ENCODE measurements around the gene LRRC1.

The LRRC1 gene

DNA sequence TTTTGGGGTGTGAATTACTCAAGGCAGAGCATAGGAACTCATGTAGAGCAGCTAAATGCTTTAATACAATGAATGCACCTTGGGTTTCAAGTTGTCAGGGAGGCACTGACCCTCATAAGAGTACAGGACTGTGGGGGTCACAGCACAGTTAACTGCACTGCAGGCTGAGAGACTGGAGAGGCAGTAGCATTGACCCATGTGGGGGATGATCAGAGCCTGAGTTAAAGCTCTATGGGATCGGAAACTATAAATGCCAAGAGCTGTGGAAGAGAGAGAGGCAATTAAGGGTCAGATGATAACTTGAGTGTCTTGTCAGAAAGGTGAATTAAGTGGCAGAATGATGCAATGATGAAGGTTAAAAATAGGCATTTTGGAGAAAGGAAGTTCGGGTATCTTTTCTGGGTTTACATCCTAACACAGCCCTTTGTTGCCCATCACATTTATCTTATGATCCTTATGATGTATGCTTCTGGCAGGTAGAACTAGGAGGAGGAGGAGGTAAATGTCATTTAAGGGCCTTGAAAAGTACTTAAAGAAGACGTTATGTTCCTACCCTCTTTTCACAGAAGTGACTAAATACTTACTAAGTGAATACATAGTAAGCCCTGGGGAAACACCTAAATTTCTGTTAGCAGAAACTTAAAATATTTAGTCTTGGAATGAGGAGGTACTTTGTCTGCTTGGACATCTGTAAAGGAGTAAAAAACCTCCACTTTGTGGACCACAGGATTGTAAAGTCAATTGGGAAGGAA lies 24.2 kb downstream of the LRRC1 start:
- DNase-seq, result no peak

DNA sequence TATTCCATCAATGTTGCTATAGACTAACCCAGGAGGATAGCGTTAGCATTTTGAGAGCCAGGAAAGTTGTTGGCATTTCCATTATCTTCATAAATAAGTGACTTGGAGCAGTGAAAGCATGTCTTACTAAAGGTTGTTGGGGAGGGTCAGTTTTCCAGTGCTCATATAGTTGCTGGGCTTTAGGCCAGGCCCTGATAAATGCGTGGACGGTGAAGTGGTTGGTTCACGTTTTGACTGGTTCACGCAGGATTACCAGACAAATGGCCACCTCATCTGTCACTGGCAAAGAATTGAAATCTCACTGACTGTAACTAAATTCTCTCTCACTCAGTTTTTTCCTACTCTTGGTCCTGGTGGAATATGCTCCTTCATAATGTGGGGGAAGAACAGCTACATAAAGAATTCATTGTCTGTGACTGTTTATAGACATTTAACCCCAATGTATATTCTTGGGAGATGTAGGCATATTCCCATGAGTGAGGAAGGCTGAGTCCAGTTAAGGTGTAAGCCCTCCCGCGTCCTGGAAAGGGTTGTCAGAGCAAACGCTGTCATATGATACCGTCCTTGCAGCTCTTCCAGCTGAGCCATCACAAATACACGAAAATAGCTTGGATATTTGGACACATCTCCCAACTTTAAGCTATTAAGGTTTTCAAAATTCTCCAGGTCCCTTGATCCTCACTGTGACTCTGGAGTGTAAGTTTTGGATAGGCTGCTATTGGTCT lies 27.8 kb downstream of the LRRC1 start:
- DNase-seq, result no peak

DNA sequence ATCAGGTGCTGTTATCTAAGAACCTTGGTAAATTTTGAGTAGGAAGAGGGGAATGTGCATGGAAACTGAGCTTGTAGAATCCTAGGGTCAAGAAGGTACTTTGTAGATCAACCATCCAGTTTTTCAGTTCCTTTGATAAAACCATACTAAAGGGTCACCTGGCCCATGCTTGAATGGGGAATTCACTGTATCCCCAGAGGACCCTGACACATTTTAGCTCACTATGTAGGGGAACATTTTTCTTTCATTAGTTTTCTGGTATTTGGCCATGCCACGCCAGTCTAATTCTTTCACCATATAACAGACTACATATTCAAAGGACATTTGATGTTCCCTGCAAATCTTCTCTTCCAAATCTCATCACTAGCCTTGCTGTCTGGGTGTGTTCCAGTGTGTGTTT lies 29.9 kb downstream of the LRRC1 start:
- no peak for DNase-seq

DNA sequence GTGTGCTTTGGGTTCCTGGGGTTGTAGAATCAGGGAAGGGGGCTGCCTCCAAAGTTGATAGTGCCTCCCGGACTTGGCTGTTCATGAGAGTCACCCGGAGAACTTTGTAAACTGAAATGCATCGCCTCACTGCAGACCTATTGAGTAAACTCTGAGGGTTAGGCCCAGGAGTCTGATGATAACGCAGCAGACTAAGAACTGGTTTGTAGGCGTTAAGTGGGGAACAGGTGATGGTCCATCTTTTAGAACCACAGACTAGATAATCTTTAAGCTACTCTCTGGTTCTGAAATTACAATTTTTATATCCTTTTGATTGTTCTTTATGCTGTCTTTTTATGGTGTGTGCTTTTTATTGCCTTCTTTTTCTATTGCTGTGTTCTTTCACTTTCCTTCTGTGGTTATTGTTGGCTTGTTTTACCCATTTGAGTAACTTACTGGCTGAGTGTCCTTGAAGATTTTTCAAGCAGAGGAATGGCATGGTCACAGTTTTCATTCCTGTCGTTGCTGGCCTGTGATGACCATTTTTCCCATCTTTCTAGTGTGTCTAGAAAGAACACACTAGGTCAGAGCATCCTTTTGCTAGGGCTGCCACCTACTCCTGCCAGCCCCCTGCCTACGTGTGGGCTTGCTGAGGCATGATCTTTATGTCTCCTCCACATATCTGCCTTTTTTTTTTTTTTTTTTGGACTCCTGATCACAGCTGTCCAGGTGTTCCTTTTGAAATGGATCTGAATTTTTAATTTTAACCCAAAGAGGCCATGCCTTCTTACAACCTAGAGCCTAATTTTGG lies 30.9 kb downstream of the LRRC1 start:
- no peak for DNase-seq

DNA sequence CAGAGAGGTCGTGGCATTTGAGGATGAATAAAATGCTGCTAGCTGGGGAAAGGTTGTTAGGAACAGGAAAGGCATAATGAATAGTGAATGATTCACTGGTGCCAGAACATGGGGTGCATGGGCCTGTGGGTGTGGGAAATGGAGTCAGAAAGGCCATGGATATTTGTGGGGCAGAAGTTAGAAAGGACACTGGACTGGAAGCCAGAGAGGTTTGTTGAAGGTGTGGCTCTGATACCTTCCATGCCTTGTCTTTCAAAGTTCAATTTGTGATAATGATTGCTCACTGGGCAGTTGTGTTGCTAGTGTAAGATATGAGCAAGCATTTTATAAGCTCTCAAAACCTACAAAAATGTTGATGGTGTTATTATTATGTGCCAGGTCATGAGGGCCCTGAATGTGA lies 32.7 kb downstream of the LRRC1 start:
- DNase-seq, result no peak

DNA sequence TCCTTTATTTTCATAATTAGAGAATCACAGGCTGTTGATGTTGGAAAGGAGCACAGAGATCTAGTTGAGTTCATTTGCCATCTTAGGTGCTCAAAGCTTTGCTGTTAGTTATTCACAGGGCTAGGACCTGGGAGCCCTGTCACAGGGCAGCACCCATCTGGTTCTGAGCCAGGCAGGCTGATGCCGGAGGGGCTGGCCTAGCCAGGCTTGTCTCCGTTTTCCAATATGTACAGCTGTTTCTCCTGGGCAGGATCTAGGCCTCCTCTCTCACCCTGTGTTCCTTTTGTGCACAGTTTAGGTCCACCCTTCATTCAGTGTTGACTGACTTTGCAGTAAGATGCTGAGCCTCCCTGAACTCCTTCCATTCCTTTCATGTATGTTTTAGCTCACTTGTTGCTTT lies 33.4 kb downstream of the LRRC1 start:
- DNase-seq, result no peak

DNA sequence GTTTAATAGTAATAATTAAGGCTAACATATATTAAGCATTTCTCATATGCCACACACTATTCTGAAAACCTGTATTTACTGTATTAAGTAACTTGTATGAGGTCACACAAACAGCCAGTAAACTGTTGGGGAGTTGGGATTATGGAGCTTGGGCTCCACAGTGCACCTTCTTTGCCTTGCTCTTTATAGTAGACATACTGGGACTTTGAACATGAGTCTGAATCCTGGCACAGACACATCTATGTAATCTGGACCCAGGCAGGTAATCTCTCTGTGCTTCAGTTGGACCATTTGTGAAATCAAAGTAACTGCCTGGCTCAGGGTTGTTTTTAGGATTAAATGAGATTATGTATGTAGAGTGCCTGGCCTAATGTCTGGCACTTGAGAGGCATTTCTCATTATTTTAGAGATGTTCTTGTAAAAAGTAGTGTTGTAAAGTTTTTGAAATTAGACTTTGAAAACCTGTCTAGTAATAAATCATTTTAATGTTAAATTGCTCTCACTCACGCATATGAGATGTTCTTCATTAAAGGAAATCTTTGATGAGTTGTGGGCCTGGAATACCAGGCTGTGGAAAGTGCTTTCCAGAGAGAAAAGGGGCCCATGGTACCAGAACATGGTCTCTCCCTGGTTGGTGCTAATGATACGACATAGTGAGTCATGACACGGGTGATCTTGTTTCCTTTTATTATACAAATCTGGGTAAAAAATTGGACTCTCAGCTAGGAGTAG lies 34.3 kb downstream of the LRRC1 start:
- no peak for DNase-seq

DNA sequence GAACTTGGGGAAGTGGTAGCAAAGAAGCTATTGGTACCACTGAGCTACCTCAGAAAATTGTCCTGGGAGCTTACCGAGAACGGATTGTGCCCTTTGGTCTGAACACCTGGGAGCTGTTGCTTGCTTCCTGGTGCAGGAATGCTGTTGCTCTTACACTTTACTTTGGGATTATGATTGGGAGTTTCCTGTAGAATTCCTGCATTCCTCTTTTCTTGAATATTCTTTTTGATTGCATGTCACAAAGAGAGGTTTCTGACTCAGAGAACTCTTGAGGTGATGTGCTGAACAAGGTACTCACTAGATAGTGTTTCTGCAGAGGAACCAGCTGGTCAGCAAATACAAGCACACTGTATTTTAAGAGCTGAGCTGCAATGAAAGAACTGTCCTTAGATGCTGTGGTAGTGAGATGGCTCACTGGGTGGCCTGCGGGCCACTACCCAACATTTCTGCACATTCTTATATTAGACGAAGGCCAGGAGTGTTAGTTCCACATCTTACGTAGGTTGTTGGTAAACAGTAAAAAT lies 35.0 kb downstream of the LRRC1 start:
- DNase-seq, result no peak

DNA sequence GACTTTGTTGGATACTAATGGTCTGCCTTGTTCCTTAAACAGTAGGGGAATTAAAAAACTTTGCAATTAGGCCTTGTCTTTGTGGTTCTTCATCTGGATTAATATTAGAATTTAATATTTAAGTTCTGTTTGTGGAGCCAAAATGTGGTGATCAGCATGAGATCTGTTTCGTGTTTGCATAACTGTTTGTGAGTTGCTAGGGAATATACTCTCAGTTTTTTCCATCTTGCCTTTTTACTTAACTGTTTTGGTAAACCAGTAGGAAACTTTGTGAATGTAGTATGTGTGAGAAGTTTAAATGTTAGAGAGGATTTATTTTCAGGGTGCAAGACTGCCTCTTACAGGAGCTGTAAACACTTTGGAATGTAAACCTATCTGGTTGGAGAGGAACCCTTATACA lies 35.6 kb downstream of the LRRC1 start:
- DNase-seq, result no peak

DNA sequence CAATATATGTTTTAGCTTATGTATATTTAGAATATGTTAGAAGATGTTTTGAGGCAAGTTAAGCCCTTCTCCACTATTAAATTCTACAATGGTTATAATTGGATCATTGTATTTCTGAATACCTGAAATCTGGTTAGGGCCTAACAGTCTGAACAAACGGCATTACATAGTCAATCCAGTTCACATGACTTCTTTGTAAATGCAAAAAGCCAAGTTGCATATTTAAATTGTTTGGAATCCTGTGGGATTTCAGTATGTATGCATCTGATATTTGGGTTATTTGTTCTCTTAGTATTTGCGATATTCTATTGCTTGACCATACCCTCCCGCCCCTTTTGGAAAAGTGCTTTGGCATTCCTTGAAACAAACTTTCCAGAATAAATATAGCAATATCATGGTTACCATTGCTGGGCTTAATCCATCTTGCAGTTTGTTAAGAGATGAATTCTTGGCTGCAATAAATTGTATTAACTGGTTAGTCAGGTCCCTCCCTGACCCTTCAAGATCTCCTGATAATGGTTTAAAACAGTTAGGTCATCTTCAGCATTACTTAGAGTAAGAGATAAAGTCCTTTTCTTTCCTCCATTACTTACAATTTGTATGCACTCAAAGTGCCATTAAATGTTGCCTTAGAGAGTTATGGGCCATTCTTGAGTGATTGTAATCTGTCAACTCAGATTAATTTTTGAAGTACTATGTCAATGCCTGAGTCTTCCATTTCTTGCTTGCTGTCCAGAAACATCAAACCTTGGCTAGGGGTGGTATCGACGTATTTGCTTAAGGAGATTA lies 36.5 kb downstream of the LRRC1 start:
- no peak for DNase-seq

DNA sequence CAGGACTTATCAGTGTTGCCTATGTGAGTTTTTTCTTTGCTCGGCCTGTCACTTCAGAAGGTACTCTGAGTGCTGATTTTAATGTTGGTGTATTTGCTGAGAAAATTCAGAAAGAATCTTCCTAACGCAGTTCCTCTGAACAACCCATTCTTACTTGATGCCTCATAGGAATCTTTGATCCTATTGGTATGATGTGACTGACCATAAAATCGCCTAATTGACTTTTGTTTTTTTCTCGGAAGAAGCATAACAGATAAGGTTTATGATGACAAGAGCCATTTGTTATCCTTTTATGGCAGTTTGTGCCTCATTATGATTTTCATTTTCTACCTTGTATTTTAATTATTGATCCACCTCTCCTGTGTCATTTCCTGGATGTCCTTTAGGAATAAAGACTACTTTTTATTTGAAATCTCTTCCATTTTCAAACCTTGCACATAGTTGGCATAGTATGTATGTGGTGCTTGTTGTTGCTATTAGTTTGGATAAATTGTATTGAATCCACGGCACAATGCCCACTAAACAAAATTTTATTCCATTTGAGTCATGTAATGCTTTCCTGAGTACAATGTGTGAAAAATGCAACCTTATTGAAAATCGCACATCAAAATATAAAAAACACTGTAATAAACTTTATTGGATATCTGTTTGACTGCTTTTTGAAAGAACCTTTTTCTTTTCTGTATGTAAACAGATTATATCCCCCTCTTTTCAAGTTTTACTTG lies 37.3 kb downstream of the LRRC1 start:
- DNase-seq, result no peak

DNA sequence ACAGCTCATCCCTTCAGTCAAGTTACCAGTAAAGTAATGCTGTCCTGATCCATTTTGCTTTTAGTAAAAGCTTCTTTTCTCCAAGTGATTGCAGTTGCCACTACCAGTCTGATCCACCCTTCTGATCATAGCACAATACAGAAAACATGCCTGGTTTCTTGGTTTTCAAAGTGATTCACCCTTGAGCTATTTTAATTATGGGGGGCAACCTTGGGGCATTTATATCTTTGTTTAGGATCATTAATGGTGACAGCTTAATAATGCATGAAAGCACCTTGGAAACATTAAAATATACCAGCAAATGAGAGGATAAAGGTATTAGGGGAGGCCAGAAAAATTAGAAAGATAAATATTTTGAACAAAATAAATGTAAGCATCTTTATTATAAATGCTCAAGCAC lies 38.4 kb downstream of the LRRC1 start:
- no peak for DNase-seq

DNA sequence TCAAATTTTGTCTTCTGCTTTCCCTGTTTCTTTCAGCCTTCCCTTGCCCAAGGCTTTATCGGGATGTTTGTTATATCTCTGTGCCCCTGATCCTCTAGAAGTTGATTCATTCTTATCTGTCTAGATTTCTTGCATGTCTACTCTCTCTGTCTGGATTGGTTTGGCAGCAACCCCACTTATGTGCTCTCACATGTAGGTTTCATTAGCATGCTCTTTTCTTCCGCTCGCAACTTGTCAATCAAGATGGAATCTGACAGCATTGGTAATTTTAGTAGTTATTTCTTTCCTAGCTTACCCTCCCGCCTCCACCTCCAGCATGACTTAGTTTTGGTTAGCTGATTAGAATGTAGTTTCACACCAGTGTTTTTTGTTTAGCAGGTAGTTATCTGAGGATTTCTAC lies 39.3 kb downstream of the LRRC1 start:
- no peak for DNase-seq

DNA sequence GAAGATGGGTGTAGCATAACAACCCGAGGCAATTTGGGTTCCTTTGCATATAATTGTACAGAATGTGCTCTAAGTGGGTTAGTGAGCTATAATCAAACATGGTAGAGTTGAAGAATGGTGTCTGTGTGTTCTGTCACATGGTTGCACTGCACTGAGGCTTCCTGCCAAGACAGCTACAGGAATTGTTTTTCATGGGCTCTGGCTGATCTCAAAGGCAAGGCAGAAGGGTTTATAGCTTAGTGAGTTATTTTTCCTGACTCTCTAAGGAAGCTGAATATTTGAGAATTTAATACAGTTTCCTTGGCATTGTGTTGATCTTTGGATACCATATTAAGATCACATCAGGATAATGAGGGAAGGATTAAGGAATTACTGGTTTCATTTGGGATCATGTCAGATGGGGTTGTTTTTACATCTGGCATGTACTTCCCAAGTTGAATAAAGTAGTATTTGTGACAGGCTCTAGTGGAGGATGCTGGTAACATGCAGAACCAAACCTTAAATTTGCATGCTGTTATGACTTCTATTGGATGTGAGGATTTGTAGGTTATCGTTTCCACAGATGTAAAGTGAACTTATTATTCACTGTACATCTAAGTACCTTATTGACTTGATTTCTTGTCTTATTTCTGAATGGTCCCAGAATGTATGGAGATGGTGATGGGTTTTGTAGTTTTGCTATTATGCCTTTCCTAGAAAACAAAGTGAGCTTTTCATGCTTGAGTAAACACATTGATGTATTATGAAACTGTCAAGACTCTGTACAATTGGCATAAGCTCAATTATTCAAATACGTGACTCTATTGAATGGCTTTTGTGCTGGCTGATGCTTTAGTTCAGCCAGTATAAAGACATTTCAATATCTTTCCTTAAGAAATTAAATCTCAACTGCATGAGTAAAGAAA lies 43.3 kb downstream of the LRRC1 start:
- no peak for DNase-seq

DNA sequence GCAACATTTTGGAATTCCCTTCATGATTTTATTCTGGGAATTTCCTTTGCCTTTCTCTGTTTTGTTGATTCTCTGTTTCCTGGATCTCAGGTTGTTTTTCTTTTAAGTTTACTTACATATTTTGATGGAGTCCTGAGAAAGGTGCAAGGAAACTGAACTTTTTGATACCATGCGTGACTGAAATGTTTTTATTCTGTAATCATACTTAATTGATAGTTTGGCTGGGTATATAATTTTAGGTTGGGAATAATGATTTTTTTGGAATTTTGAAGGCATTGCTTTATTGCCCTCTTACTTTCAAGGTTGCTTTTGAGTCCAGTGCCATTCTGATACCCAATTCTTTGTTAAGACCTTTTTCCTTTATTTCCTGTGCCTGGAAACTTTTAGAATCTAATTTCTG lies 45.2 kb downstream of the LRRC1 start:
- no peak for DNase-seq

DNA sequence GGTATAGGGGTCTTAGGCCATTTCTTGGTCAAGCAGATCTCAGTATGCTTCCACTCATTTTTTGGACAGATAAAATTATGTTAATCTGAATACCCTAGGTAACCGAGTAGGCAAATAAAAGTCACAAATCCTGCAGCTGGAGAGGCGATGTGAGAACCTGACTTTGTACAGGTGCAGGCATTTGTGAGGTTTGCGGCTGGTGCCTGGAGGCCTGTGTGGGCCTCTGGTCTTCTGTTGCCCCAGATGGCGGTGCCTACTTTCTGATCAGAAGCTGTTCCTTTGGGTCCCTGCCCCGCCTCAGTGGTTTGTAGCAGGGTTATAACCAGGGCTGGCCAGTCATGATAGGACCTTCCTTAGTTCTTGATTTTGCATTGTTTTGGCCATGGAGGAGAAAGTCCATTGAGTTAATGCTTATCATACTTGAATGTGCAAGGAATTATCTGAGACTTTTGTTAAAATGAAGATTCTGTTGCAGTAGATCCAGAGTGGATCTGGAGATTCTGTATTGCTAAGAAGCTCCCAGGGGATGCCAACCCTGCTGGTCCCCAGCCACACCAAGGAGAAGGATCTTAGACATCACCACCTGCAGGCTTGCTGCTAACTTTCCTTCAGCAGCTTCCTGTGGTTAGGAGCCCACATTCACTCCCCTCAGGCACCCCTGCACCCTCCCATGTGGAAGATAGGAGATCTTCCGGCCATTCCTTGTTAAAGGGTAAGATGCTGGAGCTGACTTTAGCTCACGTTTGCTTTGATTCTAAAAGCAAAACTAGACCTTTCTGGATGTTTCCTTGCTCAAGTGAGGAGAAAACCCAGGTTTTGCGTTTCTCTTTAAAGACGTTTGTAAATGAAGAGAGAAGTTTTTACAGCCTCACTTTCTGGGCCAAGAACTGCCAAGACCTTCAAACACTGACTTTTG lies 50.7 kb downstream of the LRRC1 start:
- DNase-seq, result no peak

DNA sequence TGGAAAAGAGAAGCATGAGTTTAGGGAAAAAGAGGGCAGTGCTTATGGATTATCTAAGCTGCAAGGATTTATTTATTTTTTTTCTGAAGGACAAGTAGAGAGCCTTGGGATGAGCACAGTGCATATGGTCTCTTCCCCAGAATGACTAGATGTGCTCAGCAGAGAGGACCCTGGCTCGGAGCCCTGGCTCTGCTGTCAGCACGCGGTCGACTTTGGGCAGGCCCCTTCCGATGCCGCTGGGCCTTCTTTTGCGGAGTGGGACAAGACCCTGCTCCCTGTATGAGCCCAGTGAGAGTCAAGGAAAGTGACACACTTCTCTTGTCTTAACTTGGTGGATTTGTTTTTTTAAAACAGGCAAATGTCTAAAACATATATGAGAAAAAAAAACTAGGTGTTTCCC lies 51.4 kb downstream of the LRRC1 start:
- DNase-seq, result no peak

DNA sequence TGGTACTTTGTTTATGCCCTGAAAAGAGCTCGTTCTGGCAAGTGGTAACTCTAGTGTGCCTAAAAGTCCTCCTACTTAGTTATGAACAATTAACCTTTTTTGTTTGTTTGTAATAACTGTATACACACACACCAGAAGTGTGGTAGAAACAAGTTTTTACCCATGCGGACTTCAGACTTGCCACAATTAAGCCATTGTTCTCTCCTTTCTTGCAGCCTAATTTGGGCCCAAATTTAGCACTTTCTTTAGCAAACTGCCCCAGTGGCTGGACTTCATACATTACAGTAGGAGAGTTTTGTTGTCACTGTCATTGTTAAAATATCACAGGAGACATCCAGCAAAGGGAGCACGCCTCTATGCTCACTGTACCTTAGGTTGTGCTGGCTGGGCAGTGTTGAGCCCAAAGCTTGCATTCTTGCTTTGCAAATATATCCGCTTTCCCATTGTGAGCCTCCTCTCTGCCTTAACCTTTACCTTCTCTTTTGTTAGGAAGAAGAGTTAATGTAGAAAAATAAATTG lies 53.0 kb downstream of the LRRC1 start:
- DNase-seq, result no peak

DNA sequence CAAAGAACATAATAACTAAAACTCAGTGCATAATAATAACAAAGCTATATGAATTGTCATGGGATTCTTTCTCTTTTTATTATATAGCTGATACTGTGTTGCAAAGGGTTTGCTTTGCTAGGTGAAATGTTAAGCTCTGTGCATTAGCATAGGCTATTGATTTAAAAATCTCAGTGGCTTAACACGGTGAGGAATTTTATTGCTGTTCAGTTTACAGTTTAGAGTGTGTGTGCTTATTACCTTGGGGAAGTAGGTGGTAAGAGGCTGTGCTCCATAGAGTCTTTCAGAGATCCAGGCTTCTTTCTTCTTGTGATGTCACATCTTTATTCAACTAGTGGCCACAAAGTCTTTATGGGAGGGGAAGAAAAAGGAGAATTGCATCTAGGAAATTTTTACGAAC lies 55.7 kb downstream of the LRRC1 start:
- no peak for DNase-seq

Measured in NK-92 treated with Interleukin-12 subunit alpha and Interleukin-12 subunit beta, amount 100 ng/mL, for 24 hours (cell line).